HepG2 (cell line): Measurements from ENCODE around the gene FGF1. TPM values are rescaled to one million over a fixed set of nuclear protein-coding genes. Genes with fewer than 3 reads are reported as not detected.

Experiments used
- ATAC-seq: fragments of 200-7000 bp; cut with Tn5 transposase; 3 replicates; pipeline ENCODE4 v1.9.1; 2020; ENCODE audit warnings: mild to moderate bottlenecking, moderate library complexity
- BruUV-seq: library from RNA; stranded (reverse); fragments of 400-500 nt; replicated peaks from 2 replicates; lab custom pipeline; 2021; lab: Mats Ljungman, UMichigan
- CTCF ChIA-PET: fragments of 300-600 bp; formaldehyde crosslinking; extraction: SDS; loops from one replicate; lab custom pipeline; 2021; ENCODE audit warnings: low total read pairs, inconsistent platforms, low intra/inter-chr PET ratio; lab: Yijun Ruan, JAX
- POLR2A ChIA-PET: fragments of 350-600 bp; sonication (Branson Sonifier 250); formaldehyde crosslinking; loops from one replicate; lab custom pipeline; 2020; ENCODE audit warnings: antibody characterized with exemption, inconsistent platforms; lab: Yijun Ruan, JAX
- DNase-seq: peaks from one replicate; pipeline ENCODE4 v3.0.0-alpha.2; 2015; ENCODE audit warnings: low spot score
- FAIRE-seq: peaks from 3 replicates; lab custom pipeline; 2011; peaks lifted over from hg19 to GRCh38; lab: Jason Lieb, UNC
- H2AFZ ChIP-seq: one replicate; pipeline ENCODE4 v1.6.1; 2011; ENCODE audit warnings: low read length, inconsistent platforms
- H3K27ac ChIP-seq: fragments of 300-600 bp; 3 replicates; pipeline ENCODE4 v1.8.0; 2011; ENCODE audit warnings: mixed run types, mild to moderate bottlenecking, mixed read lengths, low read length, inconsistent platforms; ENCODE audit not compliant: insufficient read depth; ENCODE audit errors: extremely low read length
- H3K27me3 ChIP-seq, 2 experiments: fragments of 200-600 bp in 1 of 2; 2 replicates in 1 of 2; 3 replicates in 1 of 2; pipeline versions ENCODE4 v1.6.0 to v1.8.0; 2011; ENCODE audit warnings: low read length in 2 of 2, mild to moderate bottlenecking in 2 of 2, moderate library complexity in 2 of 2, inconsistent platforms in 1 of 2; ENCODE audit not compliant: insufficient read depth in 2 of 2, control insufficient read depth in 1 of 2
- H3K36me3 ChIP-seq, 2 experiments: fragments of 200-600 bp in 1 of 2; replicated peaks in 1 of 2; 2 replicates in 1 of 2; 3 replicates in 1 of 2; pipeline versions ENCODE4 v1.5.1 to v1.8.0; 2011; ENCODE audit warnings: low read length in 2 of 2, inconsistent platforms in 1 of 2; ENCODE audit not compliant: insufficient read depth in 2 of 2, control insufficient read depth in 1 of 2
- H3K4me1 ChIP-seq: 2 replicates; pipeline ENCODE4 v1.5.1; 2012; ENCODE audit warnings: low read length, inconsistent platforms; ENCODE audit not compliant: insufficient read depth
- H3K4me2 ChIP-seq: 2 replicates; pipeline ENCODE4 v1.6.0; 2011; ENCODE audit warnings: low read depth, low read length, inconsistent platforms
- H3K4me3 ChIP-seq, 3 experiments: fragments of 200-600 bp in 1 of 3; sonication (generic), shearing (Covaris generic) in 1 of 3; replicated peaks in 1 of 3; 2 replicates each; pipeline ENCODE4 v1.5.1; 2011 to 2016; ENCODE audit warnings: low read length in 3 of 3, inconsistent platforms in 2 of 3, low read depth in 2 of 3, mild to moderate bottlenecking in 2 of 3, control low read depth in 1 of 3, mixed read lengths in 1 of 3; ENCODE audit not compliant: insufficient read depth in 1 of 3
- H3K79me2 ChIP-seq: one replicate; pipeline ENCODE4 v1.6.1; 2011; ENCODE audit warnings: low read length, inconsistent platforms; ENCODE audit not compliant: insufficient read depth
- H3K9ac ChIP-seq: 2 replicates; pipeline ENCODE4 v1.6.0; 2011; ENCODE audit warnings: mild to moderate bottlenecking, low read depth, low read length, inconsistent platforms; ENCODE audit not compliant: insufficient read depth
- H3K9me3 ChIP-seq: 2 replicates; pipeline ENCODE4 v1.5.1; 2012; ENCODE audit warnings: mild to moderate bottlenecking, low read length
- H4K20me1 ChIP-seq: 2 replicates; pipeline ENCODE4 v1.6.0; 2011; ENCODE audit warnings: inconsistent platforms, mild to moderate bottlenecking, low read length, moderate library complexity; ENCODE audit not compliant: insufficient read depth
- CBFB ChIP-seq: sonication (generic); formaldehyde crosslinking; IDR thresholded peaks from 2 replicates; pipeline ENCODE4 v1.4.0; 2020; ENCODE audit warnings: missing genetic modification reagents
- HOXA5 ChIP-seq: sonication (generic); formaldehyde crosslinking; IDR thresholded peaks from 2 replicates; pipeline ENCODE4 v1.4.0; 2020; ENCODE audit warnings: missing genetic modification reagents
- KDM3A ChIP-seq: IDR thresholded peaks from 2 replicates; pipeline ENCODE4 v1.6.1; 2018; ENCODE audit warnings: low read depth, missing compliant biosample characterization
- KLF13 ChIP-seq: sonication (generic); formaldehyde crosslinking; IDR thresholded peaks from 2 replicates; pipeline ENCODE4 v1.4.0; 2020; ENCODE audit warnings: mild to moderate bottlenecking, missing genetic modification reagents
- PLRG1 ChIP-seq: fragments of 450-650 bp; conservative IDR thresholded peaks from 2 replicates; pipeline ENCODE4 v1.6.1; 2016
- PRPF4 ChIP-seq: fragments of 200-400 bp; formaldehyde crosslinking; IDR thresholded peaks from 2 replicates; pipeline ENCODE4 v1.6.1; 2016; ENCODE audit warnings: low read length, low read depth; ENCODE audit not compliant: poor library complexity, severe bottlenecking
- RAD51 ChIP-seq: fragments of 450-650 bp; IDR thresholded peaks from 2 replicates; pipeline ENCODE4 v1.6.1; 2016; ENCODE audit warnings: borderline replicate concordance
- RBAK ChIP-seq: sonication (generic); formaldehyde crosslinking; IDR thresholded peaks from 2 replicates; pipeline ENCODE4 v1.5.1; 2020; ENCODE audit warnings: mild to moderate bottlenecking, missing genetic modification reagents
- SIN3A ChIP-seq: IDR thresholded peaks from 2 replicates; pipeline ENCODE4 v1.6.1; 2011; ENCODE audit warnings: low read depth, mild to moderate bottlenecking, control low read depth, low read length, borderline replicate concordance
- SIN3B ChIP-seq: fragments of 150-350 bp; IDR thresholded peaks from 2 replicates; pipeline ENCODE4 v1.6.1; 2014; ENCODE audit warnings: low read length
- ZBTB1 ChIP-seq: sonication (generic); formaldehyde crosslinking; IDR thresholded peaks from 2 replicates; pipeline ENCODE4 v1.4.0; 2020; ENCODE audit warnings: missing genetic modification reagents, borderline replicate concordance
- ZNF205 ChIP-seq: IDR thresholded peaks from 2 replicates; pipeline ENCODE4 v1.6.1; 2018; ENCODE audit warnings: missing biosample characterization, missing genetic modification reagents
- ZNF607 ChIP-seq: sonication (generic); formaldehyde crosslinking; IDR thresholded peaks from 2 replicates; pipeline ENCODE4 v1.5.1; 2020; ENCODE audit warnings: missing genetic modification reagents, mild to moderate bottlenecking, borderline replicate concordance
- ZNF749 ChIP-seq: sonication (generic); formaldehyde crosslinking; IDR thresholded peaks from 2 replicates; pipeline ENCODE4 v1.8.0; 2022; ENCODE audit warnings: mild to moderate bottlenecking, missing genetic modification reagents, moderate library complexity, borderline replicate concordance
- WGBS: methylation state at CpG from one replicate; pipeline ENCODE4 v1.1.6; 2017; ENCODE audit warnings: low lambda C conversion rate; 5-methylcytosine and 5-hydroxymethylcytosine counted together
- in situ Hi-C: cut with HindIII; loops from 2 replicates; pipeline ENCODE4 v1.10.0; 2017; ENCODE audit warnings: low pct_unique_long_range_greater_than_20kb; ENCODE audit not compliant: extremely low pct_ligation_motif_present
- intact Hi-C: fragments of 100-400 bp; cut with micrococcal nuclease; formaldehyde crosslinking; loops from one replicate; pipeline ENCODE4 v1.10.0; 2022; ENCODE audit not compliant: unreplicated experiment
- polyA plus RNA-seq, 8 experiments: library from polyadenylated mRNA; depleted of rRNA in 3 of 8; stranded (reverse) in 7 of 8; unstranded in 1 of 8; fragments of >200 nt; fragmentation: Illumina TruSeq in 4 of 8; extraction: Trizol in 4 of 8; gene quantifications; 2 replicates each; pipeline versions ENCODE4 v1.2.1 to v1.2.3, GENCODE V29; 2011 to 2016; ENCODE audit warnings: low read depth in 4 of 8, missing spikeins in 1 of 8, mixed read lengths in 1 of 8; ENCODE audit not compliant: insufficient read depth in 1 of 8
- total RNA-seq, 5 experiments: library from RNA; depleted of rRNA; stranded (reverse); fragments of >200 nt; fragmentation: Illumina TruSeq; extraction: Trizol; gene quantifications; 2 replicates each; pipeline ENCODE4 v1.2.3, GENCODE V29; 2016; ENCODE audit warnings: low read depth in 1 of 5
- TF ChIP-seq, protein P1 (sequence below): IDR thresholded peaks from 2 replicates; pipeline ENCODE4 v1.4.0; 2020; ENCODE audit warnings: mild to moderate bottlenecking, missing genetic modification reagents
- TF ChIP-seq, protein P2 (sequence below): sonication (generic); formaldehyde crosslinking; IDR thresholded peaks from 2 replicates; pipeline ENCODE4 v1.4.0; 2020; ENCODE audit warnings: missing genetic modification reagents
- TF ChIP-seq, protein P3 (sequence below): sonication (generic); formaldehyde crosslinking; IDR thresholded peaks from 2 replicates; pipeline ENCODE4 v1.4.0; 2020; ENCODE audit warnings: missing genetic modification reagents

FGF1 gene
- total and polyA plus RNA-seq, 2 of the 13 experiments (the other 11 are each of a cell fraction or from before 2014, with no cell fraction given), result not detected

DNA sequence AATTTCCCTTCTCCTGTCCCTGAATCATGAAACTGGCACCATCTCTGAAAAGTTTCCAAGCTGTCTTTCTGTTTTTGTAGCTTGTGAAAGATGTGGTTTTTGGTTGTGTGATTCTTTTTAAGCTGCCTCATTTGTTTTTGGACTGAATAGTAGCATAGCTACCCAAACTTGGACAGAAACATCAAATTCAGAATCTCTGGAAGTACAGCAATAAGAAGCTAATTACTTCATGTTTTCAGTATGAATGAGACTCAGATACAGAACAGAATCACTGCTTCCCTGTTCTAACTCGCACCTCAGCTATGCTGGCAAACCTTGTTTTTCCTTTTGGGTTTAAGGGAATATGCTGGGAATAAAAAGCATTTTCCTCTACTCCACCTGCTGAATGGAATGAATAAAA lies 101.0 kb downstream of the FGF1 start (continued):
- TF ChIP-seq, protein P1, sequence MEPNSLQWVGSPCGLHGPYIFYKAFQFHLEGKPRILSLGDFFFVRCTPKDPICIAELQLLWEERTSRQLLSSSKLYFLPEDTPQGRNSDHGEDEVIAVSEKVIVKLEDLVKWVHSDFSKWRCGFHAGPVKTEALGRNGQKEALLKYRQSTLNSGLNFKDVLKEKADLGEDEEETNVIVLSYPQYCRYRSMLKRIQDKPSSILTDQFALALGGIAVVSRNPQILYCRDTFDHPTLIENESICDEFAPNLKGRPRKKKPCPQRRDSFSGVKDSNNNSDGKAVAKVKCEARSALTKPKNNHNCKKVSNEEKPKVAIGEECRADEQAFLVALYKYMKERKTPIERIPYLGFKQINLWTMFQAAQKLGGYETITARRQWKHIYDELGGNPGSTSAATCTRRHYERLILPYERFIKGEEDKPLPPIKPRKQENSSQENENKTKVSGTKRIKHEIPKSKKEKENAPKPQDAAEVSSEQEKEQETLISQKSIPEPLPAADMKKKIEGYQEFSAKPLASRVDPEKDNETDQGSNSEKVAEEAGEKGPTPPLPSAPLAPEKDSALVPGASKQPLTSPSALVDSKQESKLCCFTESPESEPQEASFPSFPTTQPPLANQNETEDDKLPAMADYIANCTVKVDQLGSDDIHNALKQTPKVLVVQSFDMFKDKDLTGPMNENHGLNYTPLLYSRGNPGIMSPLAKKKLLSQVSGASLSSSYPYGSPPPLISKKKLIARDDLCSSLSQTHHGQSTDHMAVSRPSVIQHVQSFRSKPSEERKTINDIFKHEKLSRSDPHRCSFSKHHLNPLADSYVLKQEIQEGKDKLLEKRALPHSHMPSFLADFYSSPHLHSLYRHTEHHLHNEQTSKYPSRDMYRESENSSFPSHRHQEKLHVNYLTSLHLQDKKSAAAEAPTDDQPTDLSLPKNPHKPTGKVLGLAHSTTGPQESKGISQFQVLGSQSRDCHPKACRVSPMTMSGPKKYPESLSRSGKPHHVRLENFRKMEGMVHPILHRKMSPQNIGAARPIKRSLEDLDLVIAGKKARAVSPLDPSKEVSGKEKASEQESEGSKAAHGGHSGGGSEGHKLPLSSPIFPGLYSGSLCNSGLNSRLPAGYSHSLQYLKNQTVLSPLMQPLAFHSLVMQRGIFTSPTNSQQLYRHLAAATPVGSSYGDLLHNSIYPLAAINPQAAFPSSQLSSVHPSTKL (CRISPR knock-in tag), result no peak
- TF ChIP-seq ZBTB1 (CRISPR knock-in tag), result no peak
- TF ChIP-seq RBAK (CRISPR knock-in tag), result no peak
- TF ChIP-seq CBFB (CRISPR knock-in tag), result no peak
- TF ChIP-seq ZNF607 (CRISPR knock-in tag), result no peak
- TF ChIP-seq PRPF4, result no peak
- TF ChIP-seq, protein P2, sequence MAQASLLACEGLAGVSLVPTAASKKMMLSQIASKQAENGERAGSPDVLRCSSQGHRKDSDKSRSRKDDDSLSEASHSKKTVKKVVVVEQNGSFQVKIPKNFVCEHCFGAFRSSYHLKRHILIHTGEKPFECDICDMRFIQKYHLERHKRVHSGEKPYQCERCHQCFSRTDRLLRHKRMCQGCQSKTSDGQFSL (CRISPR knock-in tag), result no peak

DNA sequence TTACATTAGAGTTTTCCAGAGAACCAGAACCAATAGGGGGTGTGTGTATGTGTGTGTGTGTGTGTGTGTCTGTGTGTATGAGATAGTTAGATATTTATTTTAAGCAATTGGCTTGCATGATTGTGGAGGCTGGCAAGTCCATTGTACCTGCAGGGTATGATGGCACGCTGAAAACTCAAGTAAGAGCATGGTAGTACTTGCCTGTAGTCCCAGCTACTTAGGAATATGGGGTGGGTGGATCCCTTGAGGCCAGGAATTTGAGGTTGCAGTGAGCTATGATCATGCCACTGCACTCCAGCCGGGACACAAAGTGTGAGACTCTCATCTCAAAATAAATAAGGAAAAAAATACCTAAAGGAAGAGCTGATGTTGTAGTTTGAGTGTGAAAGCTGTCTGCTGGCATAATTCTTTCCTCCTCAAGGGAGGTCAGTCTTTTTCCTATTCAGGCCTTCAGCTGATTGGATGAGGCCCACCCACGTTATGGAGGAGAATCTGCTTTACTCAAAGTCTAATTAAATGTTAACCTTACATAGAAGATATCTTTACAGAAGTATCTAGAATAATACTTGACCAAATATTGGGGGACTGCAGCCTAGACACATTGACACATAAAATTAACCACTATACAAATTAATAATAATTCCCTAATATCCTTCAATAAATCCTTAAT lies 107.6 kb downstream of the FGF1 start:
- Histone ChIP-seq H3K4me3 (no peak overlapping the region), H3K4me2 (no peak overlapping the region), H3K9ac (no peak overlapping the region), H3K79me2 (no peaks in the 10 kb centered on the region), H2AFZ (no peak overlapping the region), H3K9me3 (no peaks in the 10 kb centered on the region), H3K27ac (no peak overlapping the region), H3K27me3 (no peaks in the 10 kb centered on the region), H3K36me3 (no peaks in the 10 kb centered on the region), H3K4me1 (peaks cover 20% of the 10 kb centered on the region), H4K20me1 (no peaks in the 10 kb centered on the region)
- ChIA-PET CTCF (no interaction called here), POLR2A (no interaction called here)
- intact Hi-C loops (no loop called here), in situ Hi-C loops (no loop called here)
- ATAC-seq, result no peak
- BruUV-seq, result no TSS peak
- 53% methylated on average over 3 of the region's 3 CpGs for WGBS
- FAIRE-seq, result no peak
- no peak for DNase-seq
- TF ChIP-seq PLRG1 (no peak), SIN3A (no peak), HOXA5 (CRISPR knock-in tag) (no peak), ZNF205 (CRISPR knock-in tag) (no peak), KDM3A (CRISPR knock-in tag) (no peak), RAD51 (no peak), KLF13 (CRISPR knock-in tag) (no peak), ZNF749 (CRISPR knock-in tag) (no peak), SIN3B (no peak)
- TF ChIP-seq, protein P3, sequence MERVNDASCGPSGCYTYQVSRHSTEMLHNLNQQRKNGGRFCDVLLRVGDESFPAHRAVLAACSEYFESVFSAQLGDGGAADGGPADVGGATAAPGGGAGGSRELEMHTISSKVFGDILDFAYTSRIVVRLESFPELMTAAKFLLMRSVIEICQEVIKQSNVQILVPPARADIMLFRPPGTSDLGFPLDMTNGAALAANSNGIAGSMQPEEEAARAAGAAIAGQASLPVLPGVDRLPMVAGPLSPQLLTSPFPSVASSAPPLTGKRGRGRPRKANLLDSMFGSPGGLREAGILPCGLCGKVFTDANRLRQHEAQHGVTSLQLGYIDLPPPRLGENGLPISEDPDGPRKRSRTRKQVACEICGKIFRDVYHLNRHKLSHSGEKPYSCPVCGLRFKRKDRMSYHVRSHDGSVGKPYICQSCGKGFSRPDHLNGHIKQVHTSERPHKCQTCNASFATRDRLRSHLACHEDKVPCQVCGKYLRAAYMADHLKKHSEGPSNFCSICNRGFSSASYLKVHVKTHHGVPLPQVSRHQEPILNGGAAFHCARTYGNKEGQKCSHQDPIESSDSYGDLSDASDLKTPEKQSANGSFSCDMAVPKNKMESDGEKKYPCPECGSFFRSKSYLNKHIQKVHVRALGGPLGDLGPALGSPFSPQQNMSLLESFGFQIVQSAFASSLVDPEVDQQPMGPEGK (CRISPR knock-in tag), result no peak
